ENCODE results near the gene CDK3.
"Not testable (repeated sequence)": the region's sequence is repeated elsewhere in the genome, so short reads cannot be mapped to it uniquely, and the experiment has no call there.

The CDK3 gene

GRCh38 chr17:76034428-76035350 lies 34.0 kb downstream of the CDK3 start:
- Histone ChIP-seq H3K27ac (no peak overlapping the region; the same call in 1 of the 2 replicates), H3K4me3 (no peak overlapping the region), H3K36me3 (peaks cover 18% of the 10 kb centered on the region), H3K9me3 (peaks cover 5% of the 10 kb centered on the region; the same call in 1 of the 2 replicates), H3K4me1 (peaks cover 49% of the 10 kb centered on the region), H3K4me2 (no peak overlapping the region), H4K20me1 (peaks cover 7% of the 10 kb centered on the region; the same call in 1 of the 2 replicates), H3K9ac (no peak overlapping the region), H3K27me3 (no peaks in the 10 kb centered on the region)
- no peak for TF ChIP-seq Cebpa-rat (IDR thresholded peaks at IDR 0.05)

- peak overlapping the region; percentile 72 for H3K4me2 ChIP-seq
- H3K27me3 ChIP-seq = no peaks in the 10 kb centered on the region
- H4K20me1 ChIP-seq = peaks cover 7% of the 10 kb centered on the region; the same call in 1 of the 2 replicates
- peaks cover 38% of the 10 kb centered on the region for H3K36me3 ChIP-seq
- peaks cover 37% of the 10 kb centered on the region for H3K4me1 ChIP-seq
- 0 out of 2 replicates have a peak overlapping the region, but pooled peaks have one; percentile 6 for H3K9ac ChIP-seq
- H3K27ac ChIP-seq = peak overlapping the region; percentile 58
- H3K4me3 ChIP-seq = no peak overlapping the region
- peaks cover 5% of the 10 kb centered on the region; the same call in 1 of the 2 replicates for H3K9me3 ChIP-seq
- no peak for TF ChIP-seq Cebpa-rat (IDR thresholded peaks at IDR 0.05)
These were observed 36.0 kb downstream of the CDK3 start for GRCh38 chr17:76036497-76037261.

GRCh38 chr17:76038050-76038449 lies 37.4 kb downstream of the CDK3 start:
- H3K36me3 ChIP-seq = peaks cover 52% of the 10 kb centered on the region
- peaks cover 7% of the 10 kb centered on the region; the same call in 1 of the 2 replicates for H4K20me1 ChIP-seq
- no peaks in the 10 kb centered on the region for H3K9me3 ChIP-seq
- peaks cover 28% of the 10 kb centered on the region for H3K4me1 ChIP-seq
- no peak overlapping the region for H3K4me3 ChIP-seq
- H3K27me3 ChIP-seq = no peaks in the 10 kb centered on the region
- H3K4me2 ChIP-seq = peak overlapping the region; percentile 72
- TF ChIP-seq Cebpa-rat (IDR thresholded peaks at IDR 0.05) = no peak
- peak overlapping the region; percentile 58 for H3K27ac ChIP-seq
- H3K9ac ChIP-seq = peak overlapping the region; percentile 11; the same call in 1 of the 2 replicates

GRCh38 chr17:76039121-76039520 lies 38.5 kb downstream of the CDK3 start:
- Histone ChIP-seq H3K9ac (no peak overlapping the region), H3K4me2 (no peak overlapping the region), H3K4me3 (no peak overlapping the region), H3K9me3 (no peaks in the 10 kb centered on the region), H3K36me3 (peaks cover 62% of the 10 kb centered on the region), H4K20me1 (peaks cover 7% of the 10 kb centered on the region; the same call in 1 of the 2 replicates), H3K4me1 (peaks cover 28% of the 10 kb centered on the region), H3K27ac (no peak overlapping the region), H3K27me3 (no peaks in the 10 kb centered on the region)
- TF ChIP-seq Cebpa-rat (IDR thresholded peaks at IDR 0.05) = no peak

GRCh38 chr17:76040376-76040775 lies 39.7 kb downstream of the CDK3 start:
- H4K20me1 ChIP-seq = peaks cover 7% of the 10 kb centered on the region; the same call in 1 of the 2 replicates

GRCh38 chr17:76042868-76043267 lies 42.2 kb downstream of the CDK3 start:
- H3K27me3 ChIP-seq, H3K9me3 ChIP-seq, H3K4me3 ChIP-seq, H3K27ac ChIP-seq, H3K4me2 ChIP-seq, H4K20me1 ChIP-seq, H3K9ac ChIP-seq, H3K4me1 ChIP-seq: not testable (repeated sequence)
- H3K36me3 ChIP-seq = peaks cover 100% of the 10 kb centered on the region

More at GRCh38 chr17:76040376-76040775, 39.7 kb downstream of the CDK3 start:
- H3K4me1 ChIP-seq = peaks cover 28% of the 10 kb centered on the region
- peaks cover 75% of the 10 kb centered on the region for H3K36me3 ChIP-seq
- TF ChIP-seq Cebpa-rat (IDR thresholded peaks at IDR 0.05) = no peak
- H3K4me2 ChIP-seq = no peak overlapping the region
- no peak overlapping the region for H3K9ac ChIP-seq
- H3K9me3 ChIP-seq = no peaks in the 10 kb centered on the region
- H3K27me3 ChIP-seq = no peaks in the 10 kb centered on the region
- no peak overlapping the region for H3K27ac ChIP-seq
- H3K4me3 ChIP-seq = no peak overlapping the region

- not testable (repeated sequence) for H3K9ac ChIP-seq, H3K4me2 ChIP-seq, H3K27me3 ChIP-seq, H3K9me3 ChIP-seq, H3K4me1 ChIP-seq, H3K4me3 ChIP-seq, H3K27ac ChIP-seq
- Histone ChIP-seq H4K20me1 (peaks cover 18% of the 10 kb centered on the region; the same call in 1 of the 2 replicates), H3K36me3 (peaks cover 100% of the 10 kb centered on the region)
These were observed 43.9 kb downstream of the CDK3 start for GRCh38 chr17:76044475-76045007.

- H4K20me1 ChIP-seq = peaks cover 33% of the 10 kb centered on the region
- H3K36me3 ChIP-seq = peaks cover 100% of the 10 kb centered on the region
- no peaks in the 10 kb centered on the region for H3K4me1 ChIP-seq
- H3K9me3 ChIP-seq = no peaks in the 10 kb centered on the region
- no peak overlapping the region for H3K9ac ChIP-seq
- no peak overlapping the region for H3K4me2 ChIP-seq
- H3K27ac ChIP-seq = no peak overlapping the region
- TF ChIP-seq Cebpa-rat (IDR thresholded peaks at IDR 0.05) = no peak
- no peaks in the 10 kb centered on the region for H3K27me3 ChIP-seq
- H3K4me3 ChIP-seq = no peak overlapping the region
These were observed 45.4 kb downstream of the CDK3 start for GRCh38 chr17:76046064-76046463.

- Histone ChIP-seq H3K36me3 (peaks cover 99% of the 10 kb centered on the region), H3K4me2 (no peak overlapping the region), H3K27ac (no peak overlapping the region)
These were observed 47.5 kb downstream of the CDK3 start for GRCh38 chr17:76048025-76048605.

More at GRCh38 chr17:76048025-76048605, 47.5 kb downstream of the CDK3 start:
- H3K9me3 ChIP-seq = no peaks in the 10 kb centered on the region
- no peak overlapping the region for H3K9ac ChIP-seq
- H3K4me3 ChIP-seq = no peak overlapping the region
- TF ChIP-seq Cebpa-rat (IDR thresholded peaks at IDR 0.05) = no peak
- H3K4me1 ChIP-seq = no peaks in the 10 kb centered on the region
- no peaks in the 10 kb centered on the region for H3K27me3 ChIP-seq
- peaks cover 35% of the 10 kb centered on the region for H4K20me1 ChIP-seq

Measured in BLaER1 (cell line).